Cardiac septum (tissue), 1 donor: ENCODE results near the gene ABCC3. TPM values are rescaled to one million over a fixed set of nuclear protein-coding genes. Genes with fewer than 3 reads are reported as not detected.

Source experiments
- DNase-seq: peaks from one replicate; pipeline ENCODE4 v3.0.0-alpha.2; 2020; ENCODE audit warnings: low spot score
- intact Hi-C: fragments of 100-400 bp; cut with DNase I; formaldehyde crosslinking; loops from one replicate; pipeline ENCODE4 v1.14.0; 2022
- total RNA-seq: library from RNA; stranded (reverse); fragmentation: NEBNext Ultra II Directional; extraction: Animal tissue kit (Norgen Biotek cat#: 25700); gene quantifications from one replicate; pipeline ENCODE4 v1.2.1, GENCODE V29; 2021
- donor health status: DM: no; HTN: no; CAD: no.

Gene ABCC3
- total RNA-seq, 1 donor from 2014 or later, result 1.9 TPM

DNA sequence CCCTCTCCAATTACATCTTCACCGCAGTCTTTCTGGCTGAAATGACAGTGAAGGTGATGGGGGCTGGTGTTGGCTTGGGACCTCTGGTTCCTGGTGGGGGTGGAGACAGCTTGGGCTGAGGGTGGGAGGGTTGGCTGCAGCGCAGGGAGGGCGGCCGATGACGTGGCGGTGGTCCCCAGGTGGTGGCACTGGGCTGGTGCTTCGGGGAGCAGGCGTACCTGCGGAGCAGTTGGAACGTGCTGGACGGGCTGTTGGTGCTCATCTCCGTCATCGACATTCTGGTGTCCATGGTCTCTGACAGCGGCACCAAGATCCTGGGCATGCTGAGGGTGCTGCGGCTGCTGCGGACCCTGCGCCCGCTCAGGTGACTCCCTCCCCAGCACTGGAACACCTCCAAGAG, 31.8 kb upstream of the ABCC3 start:
- intact Hi-C loops, result no loop called here
- DNase-seq, result no peak

DNA sequence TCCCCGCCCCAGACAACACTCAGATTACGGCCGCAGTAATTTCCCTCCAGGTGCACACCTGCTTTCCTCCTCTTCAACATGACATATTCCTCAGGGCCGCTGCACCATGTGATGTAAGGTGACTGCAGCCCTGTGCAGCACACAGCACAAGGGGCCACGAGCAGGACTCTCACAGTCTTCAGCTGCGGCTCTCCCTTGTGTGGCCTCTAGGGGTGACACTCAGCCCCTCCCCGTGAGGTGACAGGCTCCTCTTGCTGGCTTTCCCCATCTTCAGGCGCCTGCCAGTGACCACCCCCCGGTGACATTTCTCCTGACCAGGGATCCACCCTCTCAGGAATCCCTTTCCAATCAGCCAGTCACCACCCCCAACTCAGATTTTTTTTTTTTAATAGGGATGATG, 31.3 kb upstream of the ABCC3 start:
- intact Hi-C loops, result no loop called here
- no peak for DNase-seq

DNA sequence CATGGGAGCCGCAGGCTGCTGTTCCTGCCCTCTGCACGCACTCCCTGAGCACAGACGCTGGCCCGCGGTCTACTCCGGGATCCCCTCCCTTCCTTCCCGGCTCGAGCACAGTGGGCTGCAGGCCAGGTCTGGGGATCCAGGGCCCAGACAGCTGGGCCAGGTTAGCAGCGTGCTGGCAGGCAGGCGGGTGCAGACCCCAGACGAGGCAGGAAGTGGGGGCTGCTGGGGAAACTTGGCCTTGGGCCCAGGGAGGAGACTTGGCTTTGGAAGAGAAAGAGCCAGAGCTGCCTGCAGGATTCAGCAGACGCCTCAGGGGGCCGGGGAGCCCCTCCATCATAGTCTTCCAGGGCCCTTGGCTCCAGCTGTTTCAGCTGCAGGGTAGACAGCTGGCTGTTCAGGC, 30.2 kb upstream of the ABCC3 start:
- intact Hi-C loops, result no loop called here
- no peak for DNase-seq

DNA sequence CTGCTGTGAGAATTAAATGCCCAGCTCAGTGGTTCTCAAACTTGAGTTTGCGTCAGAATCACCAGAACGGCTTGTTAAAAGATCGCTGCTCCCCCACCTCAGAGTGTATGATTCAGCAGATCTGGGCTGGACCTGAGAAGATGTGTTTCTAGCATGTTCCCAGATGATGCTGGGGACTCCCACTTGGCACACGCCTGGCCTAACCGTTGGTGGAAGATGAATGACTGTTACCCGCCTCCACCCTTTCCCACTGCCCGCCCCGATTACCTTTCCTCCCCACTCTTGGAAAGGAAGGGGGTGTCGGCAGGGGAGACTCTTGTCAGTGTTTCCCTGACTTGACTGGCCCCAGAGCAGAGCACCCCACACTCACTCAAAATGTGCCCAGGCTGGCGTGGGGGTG, 29.3 kb upstream of the ABCC3 start:
- intact Hi-C loops, result no loop called here
- no peak for DNase-seq

DNA sequence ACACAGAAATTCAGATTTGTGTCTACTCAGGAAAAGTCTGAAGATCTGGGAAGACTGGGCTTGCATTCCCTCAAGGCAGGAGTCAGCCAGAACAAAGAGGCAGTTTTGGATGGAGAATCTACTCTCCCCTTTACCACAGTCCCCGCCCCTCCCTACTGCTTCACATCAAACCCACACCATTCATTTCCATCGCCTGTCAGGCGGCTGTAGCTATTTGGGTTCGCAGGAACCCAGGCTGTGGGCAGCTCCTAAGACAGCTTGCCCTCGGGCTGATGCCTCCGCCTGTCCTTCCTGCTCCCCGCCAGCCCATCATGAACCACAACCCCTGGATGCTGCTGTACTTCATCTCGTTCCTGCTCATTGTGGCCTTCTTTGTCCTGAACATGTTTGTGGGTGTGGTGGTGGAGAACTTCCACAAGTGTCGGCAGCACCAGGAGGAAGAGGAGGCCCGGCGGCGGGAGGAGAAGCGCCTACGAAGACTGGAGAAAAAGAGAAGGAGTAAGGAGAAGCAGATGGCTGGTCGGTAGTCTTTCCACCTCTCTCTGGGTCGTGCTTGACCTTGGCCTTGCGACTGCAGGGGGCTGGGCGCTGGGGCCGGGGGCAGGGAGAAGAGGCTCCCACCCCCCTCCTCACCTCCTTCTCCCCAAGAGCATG, 27.0 kb upstream of the ABCC3 start:
- DNase-seq, result no peak

DNA sequence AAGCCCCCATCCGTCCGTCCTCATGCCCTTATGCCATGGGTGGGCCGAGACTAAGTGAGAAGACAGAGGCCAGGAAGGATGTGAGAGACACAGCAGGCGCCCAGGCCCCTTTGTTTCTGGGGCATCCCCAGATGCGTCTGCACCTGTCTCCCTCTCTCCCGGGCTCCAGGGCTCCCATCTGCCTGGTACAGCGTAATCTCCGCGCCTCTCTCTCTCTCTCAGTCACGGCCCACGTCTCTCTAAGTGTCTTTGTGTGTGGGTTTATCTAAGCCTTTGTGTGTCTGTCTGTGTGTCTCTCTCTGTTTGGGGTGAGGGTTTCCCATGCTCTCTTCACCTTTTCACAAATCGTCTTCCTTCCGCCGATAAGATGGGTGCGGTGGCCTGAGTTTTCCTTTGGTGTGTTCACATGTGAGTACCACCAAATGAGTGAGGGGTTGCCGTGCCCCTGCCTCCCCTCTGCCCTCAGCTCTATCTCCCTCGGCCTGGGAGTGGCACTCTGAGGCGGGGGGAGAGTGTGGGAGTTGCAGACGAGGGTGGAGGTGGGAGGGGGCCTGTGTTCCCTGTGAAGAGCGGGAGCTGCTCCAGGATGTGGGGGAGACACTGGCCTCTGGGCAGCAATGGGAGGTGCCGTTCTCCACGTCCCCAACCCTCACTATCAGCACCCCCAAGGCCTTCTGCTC, 25.8 kb upstream of the ABCC3 start:
- intact Hi-C loops, result no loop called here

More for the DNA sequence above, 27.0 kb upstream of the ABCC3 start:
- intact Hi-C loops, result no loop called here

DNA sequence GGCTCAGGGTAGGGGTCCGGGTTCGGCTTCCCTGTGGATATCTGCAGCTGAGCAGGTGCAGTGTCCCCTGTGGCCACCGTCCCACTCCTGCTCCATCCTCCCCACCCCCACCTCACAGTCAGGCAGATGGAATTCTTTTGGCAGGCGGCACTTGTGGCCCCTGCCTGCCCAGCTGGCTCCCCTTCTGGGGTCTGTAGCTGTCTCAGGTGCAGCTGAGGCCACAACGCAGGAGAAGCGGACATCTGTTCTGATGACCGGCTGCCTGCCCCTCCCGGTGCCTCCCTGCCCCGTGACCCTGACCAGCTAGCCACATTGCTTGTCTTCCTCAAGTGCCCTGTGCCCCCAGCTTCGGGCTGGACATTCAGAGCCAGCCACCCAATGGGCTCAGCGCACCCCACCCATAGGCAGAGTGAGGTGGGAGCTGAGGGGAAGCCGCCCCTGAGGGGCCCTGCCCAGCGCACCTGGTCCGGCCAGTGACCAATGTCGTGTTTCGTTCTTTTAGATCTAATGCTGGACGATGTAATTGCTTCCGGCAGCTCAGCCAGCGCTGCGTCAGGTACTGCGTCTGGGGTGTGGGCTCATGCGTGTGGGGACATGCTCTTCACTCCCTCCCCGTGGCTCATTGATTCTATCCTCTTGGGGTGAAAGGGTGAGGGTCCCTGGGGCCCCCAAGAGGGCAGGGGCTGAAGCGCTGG, 25.2 kb upstream of the ABCC3 start:
- no peak for DNase-seq
- intact Hi-C loops, result no loop called here

More for the DNA sequence above, 25.8 kb upstream of the ABCC3 start:
- DNase-seq, result no peak

DNA sequence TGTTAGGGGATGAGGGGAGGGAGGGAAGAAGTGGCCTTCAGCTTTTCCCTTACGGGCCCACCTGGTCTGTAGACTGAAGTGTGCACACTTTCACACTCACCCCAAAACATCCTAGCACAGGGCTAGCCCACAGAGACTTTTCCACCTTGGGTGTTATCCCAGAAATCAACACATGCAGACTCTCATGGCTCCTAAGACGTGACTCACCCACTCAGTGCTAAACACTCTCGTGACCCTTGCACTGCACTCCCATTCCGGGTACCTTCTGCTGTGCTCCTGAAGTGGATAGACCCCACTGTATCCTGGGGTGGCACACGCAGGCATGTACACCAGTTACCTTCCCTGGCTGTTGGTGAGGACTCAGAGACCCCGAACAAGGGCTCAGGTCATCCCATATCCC, 23.0 kb upstream of the ABCC3 start:
- DNase-seq, result no peak
- intact Hi-C loops, result loop anchor here (2.0 kb wide), 1 partner anchor 65 kb away; the partner anchor contains the start of gene SPATA20

DNA sequence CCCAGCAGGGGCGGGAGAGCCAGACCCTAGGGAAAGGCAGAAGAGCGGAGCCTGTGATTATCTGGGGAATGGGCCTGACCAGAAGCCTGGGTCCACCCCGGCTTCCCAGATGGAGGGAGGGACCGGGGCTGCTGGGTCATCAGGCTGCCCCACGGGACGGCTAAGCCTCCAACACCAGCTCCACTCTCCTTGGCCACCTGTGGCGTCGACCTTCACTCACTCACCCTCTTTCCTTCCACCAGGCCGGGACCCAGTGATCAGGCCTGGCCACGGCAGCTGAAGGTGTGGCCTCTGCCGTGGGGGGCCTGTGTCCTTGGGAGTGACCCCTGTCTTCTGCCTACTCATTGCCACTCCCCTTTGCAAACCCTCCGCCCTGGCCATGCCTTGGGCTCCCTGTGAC, 22.4 kb upstream of the ABCC3 start:
- DNase-seq, result no peak
- intact Hi-C loops, result loop anchor here (2.0 kb wide), 1 partner anchor 65 kb away; the partner anchor contains the start of gene SPATA20

DNA sequence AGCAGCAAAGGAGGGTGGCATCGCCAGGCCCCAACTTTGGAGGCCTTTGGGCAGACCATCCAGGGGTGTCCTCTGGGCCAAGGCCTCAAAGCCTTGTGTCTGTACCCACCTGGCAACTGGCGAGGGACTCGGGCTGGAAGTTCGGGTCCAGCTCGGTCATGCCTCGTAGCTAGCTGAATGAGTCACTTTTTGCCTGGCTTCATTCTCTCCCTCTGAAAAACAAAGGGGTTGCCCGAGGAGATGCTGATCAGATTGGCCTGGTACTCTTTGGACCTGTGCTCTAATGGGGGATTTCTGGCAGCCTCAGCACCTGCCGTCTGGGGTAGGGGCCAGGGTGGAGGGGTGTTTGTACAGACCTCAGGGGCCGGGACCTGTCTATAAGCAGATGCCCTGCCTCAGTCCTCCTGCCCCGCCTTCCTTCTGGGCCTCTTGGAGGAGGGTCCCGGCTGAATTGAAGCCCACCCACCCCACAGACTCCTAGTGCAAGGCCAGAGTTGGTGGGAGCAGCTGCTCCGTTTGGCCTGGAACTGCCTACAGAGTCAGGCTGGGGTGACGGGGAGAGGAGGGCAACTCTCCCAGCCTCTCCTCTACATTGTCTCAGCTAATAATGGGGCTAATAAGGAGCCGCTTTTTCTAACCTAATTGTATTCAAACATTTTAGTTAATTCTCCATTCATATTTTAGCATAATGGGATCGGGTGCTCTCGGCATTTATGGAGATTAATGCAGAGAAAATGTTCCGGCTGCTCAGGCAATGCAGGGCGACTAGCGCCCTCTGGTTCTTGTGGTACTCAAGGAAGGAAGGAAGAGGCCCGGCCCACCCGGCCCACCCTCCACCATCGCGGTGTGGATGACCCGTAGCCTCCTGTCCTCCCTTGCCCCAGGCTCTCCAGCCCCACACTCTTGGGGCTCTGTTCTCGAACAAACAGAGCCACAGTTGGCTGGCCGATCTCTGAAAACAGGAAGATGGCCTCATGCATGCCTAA, 21.4 kb upstream of the ABCC3 start:
- intact Hi-C loops, result loop anchor here (2.0 kb wide), 1 partner anchor 66 kb away; the partner anchor contains the start of gene SPATA20
- DNase-seq, result no peak

DNA sequence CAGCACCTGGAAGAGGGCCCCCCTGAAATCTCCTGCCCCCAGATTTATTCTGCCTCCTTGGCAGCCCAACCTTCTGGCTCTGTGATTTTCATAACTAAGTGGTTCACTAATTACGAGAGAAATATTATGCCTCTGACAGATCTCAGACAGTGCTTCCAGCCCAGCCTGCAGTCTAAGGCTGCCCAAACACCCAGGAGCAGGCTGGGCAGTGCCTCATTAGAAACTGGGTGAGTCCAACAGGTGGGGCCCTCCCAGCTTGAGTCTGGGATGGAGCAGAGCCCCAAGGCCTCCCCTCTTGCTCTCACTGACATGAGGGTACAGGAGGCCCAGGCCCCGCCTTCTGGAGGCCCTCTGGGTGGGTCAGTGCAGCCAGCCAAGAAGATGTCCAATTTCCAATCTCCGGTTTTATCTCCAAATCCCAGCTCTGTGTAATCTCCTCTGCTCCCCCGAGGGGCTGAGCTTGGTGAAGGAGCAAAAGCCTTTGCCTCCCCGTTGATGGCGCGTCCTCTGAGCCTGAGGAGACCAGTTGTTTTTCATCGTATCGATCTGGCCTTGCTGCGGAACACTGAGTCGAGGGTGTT, 20.1 kb upstream of the ABCC3 start:
- intact Hi-C loops, result no loop called here

DNA sequence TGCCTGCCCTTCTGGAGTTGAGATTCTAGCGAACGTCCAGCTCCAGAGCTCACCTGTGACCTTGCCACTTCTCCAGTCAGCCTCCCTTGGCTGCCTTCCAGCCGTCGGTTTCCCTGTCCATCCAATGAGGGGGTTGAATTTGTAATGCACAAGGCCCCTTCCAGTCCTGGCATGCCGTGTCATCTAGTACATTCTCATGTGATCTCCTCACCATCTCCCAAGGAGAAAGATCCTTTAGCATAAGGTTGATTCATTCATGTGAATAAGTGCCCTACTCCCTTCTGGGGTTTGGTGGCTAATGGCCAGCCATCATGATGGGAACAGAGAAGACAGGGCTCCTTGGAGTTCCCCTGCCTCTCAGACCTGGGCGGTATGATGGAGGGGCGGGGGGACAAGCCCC, 18.9 kb upstream of the ABCC3 start:
- no peak for DNase-seq
- intact Hi-C loops, result no loop called here

More for the DNA sequence above, 20.1 kb upstream of the ABCC3 start:
- DNase-seq, result no peak

DNA sequence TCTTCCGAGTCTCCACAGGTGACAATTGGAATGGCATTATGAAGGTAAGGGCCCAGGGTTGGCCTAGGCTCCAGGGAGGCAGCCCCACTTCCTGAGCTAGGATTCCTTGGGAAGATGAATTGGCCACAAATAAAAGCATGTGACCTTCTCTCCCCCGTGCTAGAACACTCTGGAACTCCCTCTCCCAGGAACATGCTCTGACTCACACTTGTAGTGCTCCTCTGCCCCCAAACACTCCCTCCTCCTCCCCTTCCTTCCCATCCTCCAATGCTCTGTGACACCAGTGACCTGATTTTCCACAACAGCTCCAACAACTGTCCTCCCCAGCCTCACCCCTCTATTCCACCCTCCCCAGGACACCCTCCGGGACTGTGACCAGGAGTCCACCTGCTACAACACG, 16.4 kb upstream of the ABCC3 start:
- DNase-seq, result no peak

DNA sequence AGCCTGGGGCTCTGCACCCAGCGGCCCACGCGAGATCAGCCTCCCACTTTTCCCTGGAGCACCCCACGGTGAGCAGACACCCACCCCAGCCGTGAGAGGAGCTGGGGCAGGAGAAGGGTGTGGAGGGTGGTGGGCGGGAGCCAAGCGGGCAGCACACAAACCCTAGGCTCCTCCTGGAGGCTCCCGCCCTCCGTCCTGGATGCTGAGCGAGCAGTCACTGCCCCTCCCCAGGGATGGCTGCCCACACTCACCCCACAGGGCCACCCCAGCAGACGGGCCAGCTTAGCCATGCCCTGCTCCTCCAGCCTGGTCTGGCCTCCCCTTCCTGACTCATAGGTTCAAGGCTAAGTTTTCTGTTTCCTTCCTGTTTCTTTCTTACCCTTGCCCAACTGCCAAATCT, 15.7 kb upstream of the ABCC3 start:
- intact Hi-C loops, result no loop called here

More for the DNA sequence above, 16.4 kb upstream of the ABCC3 start:
- intact Hi-C loops, result no loop called here

DNA sequence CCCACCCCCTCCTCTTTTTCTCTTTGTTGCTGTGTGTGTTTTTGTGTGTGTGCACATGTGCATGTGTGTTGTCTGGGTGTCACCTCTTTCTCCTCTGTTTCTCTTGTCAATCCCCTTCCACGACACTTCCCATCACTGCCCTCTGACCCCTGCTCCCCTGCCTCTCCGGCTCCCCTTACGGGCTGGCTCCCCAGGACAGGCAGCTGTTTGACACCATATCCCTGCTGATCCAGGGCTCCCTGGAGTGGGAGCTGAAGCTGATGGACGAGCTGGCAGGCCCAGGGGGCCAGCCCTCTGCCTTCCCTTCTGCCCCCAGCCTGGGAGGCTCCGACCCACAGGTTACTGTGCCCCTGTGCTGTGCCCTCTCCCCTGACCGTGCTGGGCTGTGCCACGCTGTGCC, 15.2 kb upstream of the ABCC3 start:
- intact Hi-C loops, result no loop called here
- no peak for DNase-seq

More for the DNA sequence above, 15.7 kb upstream of the ABCC3 start:
- DNase-seq, result no peak

DNA sequence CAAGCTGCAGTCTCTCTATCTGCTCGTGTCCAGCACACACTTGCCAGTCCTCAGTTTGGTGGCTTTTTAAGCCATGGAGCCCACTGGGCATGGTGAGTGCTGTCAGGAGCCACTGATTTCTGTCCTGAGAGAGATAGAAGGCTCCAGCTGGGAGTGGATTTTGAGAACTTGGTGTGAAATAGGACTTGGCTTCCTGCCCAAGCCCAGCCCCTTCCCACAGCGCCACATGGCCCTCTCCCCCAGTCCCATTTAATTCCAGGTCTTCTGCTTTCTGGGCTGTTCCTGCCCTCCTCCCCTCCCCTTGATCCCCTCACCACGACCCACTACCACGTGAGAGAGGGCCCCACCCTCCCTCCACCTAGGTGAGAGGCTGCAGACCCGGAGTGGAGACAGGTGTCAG, 14.4 kb upstream of the ABCC3 start:
- intact Hi-C loops, result no loop called here
- no peak for DNase-seq

DNA sequence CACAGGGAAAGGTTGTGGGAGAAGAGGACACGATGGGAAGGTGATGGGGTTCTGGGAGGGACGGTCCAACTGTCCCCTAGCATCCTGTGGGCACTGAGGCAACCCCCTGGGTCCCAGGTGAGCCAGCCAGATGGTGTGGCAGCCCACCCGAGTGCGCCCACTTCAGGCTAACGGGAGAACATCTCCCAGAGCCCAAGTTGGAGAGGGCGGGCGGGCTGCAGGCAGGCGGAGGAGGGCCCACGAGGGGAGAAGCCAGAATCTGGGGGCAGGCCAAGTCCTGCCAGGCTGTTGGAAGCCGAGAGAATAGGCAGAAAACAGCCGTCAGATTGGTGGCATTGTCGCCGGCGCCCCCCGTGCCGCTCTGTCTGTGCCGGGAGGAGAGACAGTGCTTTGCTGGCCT, 13.8 kb upstream of the ABCC3 start:
- DNase-seq, result no peak
- intact Hi-C loops, result no loop called here

DNA sequence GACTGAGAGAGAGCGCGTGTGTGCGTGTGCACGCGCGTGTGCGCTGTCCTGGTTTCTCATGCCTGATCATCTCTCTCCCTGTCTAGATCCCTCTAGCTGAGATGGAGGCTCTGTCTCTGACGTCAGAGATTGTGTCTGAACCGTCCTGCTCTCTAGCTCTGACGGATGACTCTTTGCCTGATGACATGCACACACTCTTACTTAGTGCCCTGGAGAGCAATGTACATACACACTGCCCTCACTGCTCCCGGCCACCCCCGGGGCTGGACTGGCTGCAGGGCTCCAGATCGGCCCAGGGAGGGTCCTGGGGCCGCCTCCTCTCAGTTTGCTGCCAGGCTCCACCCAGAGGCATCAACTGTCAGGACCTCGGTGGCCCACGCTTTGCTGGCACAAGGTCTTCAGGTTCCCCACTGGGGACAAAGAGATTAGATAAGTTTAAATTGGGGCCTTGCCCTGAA, 13.1 kb upstream of the ABCC3 start:
- intact Hi-C loops, result no loop called here
- DNase-seq, result no peak

DNA sequence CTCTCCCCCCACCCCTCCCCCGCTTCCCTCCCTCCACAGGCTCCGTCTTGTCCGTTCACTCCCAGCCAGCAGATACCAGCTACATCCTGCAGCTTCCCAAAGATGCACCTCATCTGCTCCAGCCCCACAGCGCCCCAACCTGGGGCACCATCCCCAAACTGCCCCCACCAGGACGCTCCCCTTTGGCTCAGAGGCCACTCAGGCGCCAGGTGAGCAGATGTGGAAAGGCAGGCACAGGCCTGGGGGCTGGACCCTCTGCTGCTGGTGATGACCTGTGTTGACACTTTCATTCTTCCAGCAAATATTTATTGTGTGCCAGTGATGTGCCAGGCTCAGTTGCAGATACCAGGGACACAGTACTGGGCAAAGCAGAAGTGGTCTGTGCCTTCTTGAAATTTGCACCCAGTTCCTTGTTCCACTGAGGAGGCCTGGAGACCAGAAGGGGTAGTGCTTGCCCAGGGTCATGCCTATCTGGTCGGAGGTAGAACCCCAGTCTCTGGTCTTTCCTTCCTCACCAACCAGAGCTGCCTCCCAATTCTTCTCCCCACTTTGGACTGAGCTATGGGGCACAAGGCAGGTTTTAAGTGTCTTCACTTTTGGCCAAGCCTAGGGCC, 10.3 kb upstream of the ABCC3 start:
- intact Hi-C loops, result no loop called here
- no peak for DNase-seq
